MM.1S (cell line): ENCODE measurements around the gene TMEM80.

ENCODE experiments used
- DNase-seq: peaks from one replicate; pipeline ENCODE4 v3.0.0-alpha.2; 2015
- H2AFZ ChIP-seq: fragments of 300-600 bp; sonication (generic); 2 replicates; pipeline ENCODE4 v1.6.0; 2016; ENCODE audit warnings: antibody characterized with exemption, low read length
- H3F3A ChIP-seq: fragments of 300-600 bp; sonication (generic); 2 replicates; pipeline ENCODE4 v1.6.1; 2016; ENCODE audit warnings: mild to moderate bottlenecking, antibody characterized with exemption, low read length, moderate library complexity, mixed read lengths; ENCODE audit not compliant: insufficient read depth
- H3K27ac ChIP-seq: fragments of 300-600 bp; sonication (generic); 2 replicates; pipeline ENCODE4 v1.5.1; 2016; ENCODE audit warnings: mild to moderate bottlenecking, low read length
- H3K27me3 ChIP-seq: fragments of 300-600 bp; sonication (generic); replicated peaks from 2 replicates; pipeline ENCODE4 v1.6.0; 2016; ENCODE audit warnings: low read length; ENCODE audit not compliant: insufficient read depth
- H3K36me3 ChIP-seq: fragments of 300-600 bp; sonication (generic); replicated peaks from 2 replicates; pipeline ENCODE4 v1.6.1; 2016; ENCODE audit warnings: mild to moderate bottlenecking, low read length, mixed read lengths; ENCODE audit not compliant: insufficient read depth
- H3K4me1 ChIP-seq: fragments of 300-600 bp; sonication (generic); 2 replicates; pipeline ENCODE4 v1.6.1; 2016; ENCODE audit warnings: low read length, mixed read lengths
- H3K4me2 ChIP-seq: fragments of 300-600 bp; sonication (generic); 2 replicates; pipeline ENCODE4 v1.6.0; 2016; ENCODE audit warnings: low read depth, low read length
- H3K4me3 ChIP-seq: fragments of 300-600 bp; sonication (generic); 2 replicates; pipeline ENCODE4 v1.5.1; 2016; ENCODE audit warnings: low read length, mixed read lengths
- H3K79me2 ChIP-seq: fragments of 300-600 bp; sonication (generic); 2 replicates; pipeline ENCODE4 v1.6.1; 2016; ENCODE audit warnings: mixed run types, low read length, mixed read lengths
- H3K9ac ChIP-seq: fragments of 300-600 bp; sonication (generic); 2 replicates; pipeline ENCODE4 v1.6.1; 2016; ENCODE audit warnings: low read length, mixed read lengths
- H3K9me2 ChIP-seq: fragments of 300-600 bp; sonication (generic); replicated peaks from 2 replicates; pipeline ENCODE4 v1.6.1; 2016; ENCODE audit warnings: mild to moderate bottlenecking, low read length, mixed read lengths; ENCODE audit not compliant: insufficient read depth
- H3K9me3 ChIP-seq: fragments of 300-600 bp; sonication (generic); replicated peaks from 2 replicates; pipeline ENCODE4 v1.6.1; 2016; ENCODE audit warnings: mild to moderate bottlenecking, low read length, mixed read lengths; ENCODE audit not compliant: insufficient read depth
- H4K20me1 ChIP-seq: fragments of 300-600 bp; sonication (generic); 2 replicates; pipeline ENCODE4 v1.6.1; 2016; ENCODE audit warnings: mild to moderate bottlenecking, low read length, moderate library complexity, mixed read lengths; ENCODE audit not compliant: insufficient read depth
- EZH2 ChIP-seq: fragments of 300-600 bp; sonication (generic); optimal IDR thresholded peaks from 2 replicates; pipeline ENCODE3; 2017; ENCODE audit warnings: low read depth, mild to moderate bottlenecking, antibody characterized with exemption, low read length, mixed read lengths
- EZH2phosphoT487 ChIP-seq: fragments of 300-600 bp; sonication (generic); IDR thresholded peaks from 2 replicates; pipeline ENCODE4 v1.6.1; 2018; ENCODE audit warnings: antibody characterized with exemption, low read length
- TF ChIP-seq, protein P1 (sequence below): fragments of 300-600 bp; sonication (generic); IDR thresholded peaks from 2 replicates; pipeline ENCODE4 v1.5.1; 2016; ENCODE audit warnings: antibody characterized with exemption, low read length, mixed read lengths

TMEM80 gene

DNA sequence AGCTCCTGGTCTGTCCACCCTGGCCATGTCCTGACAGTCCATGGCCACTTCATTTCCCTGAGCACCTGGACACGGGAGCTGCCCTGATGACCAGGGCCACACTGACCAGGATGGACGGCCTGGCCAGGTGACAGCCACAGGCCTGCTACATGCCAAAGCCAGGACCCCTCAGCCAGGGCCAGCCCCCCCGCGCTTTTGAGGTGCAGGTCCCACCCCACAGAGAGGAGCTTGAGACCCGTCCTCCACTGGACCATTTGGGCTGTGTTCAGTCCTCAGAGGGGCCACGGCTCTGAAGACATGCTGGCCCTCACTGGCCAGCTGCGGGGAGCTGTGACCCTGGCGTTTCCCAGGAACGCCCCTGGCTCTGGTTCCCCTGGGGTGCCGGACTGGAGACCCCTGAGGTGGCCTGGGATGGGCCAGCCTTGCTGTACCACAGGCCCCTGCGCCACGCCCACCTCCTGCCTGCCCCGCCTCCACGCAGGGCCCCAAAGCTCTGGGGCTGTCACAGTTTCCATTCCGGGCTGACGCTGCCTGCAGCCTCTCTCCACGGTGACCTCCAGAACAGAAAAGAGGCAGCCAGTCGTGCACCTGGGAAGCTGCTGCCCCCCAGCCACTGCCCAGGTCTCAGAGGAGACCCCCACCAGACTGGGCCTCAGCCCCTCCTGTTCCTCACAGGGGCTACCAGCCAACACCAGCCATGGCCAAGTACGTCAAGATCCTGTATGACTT, 28.6 kb downstream of the TMEM80 start:
- no peaks in the 10 kb centered on the region for H3K9me2 ChIP-seq
- H3K4me2 ChIP-seq = peak overlapping the region; percentile 24; the same call in 1 of the 2 replicates
- TF ChIP-seq, protein P1, sequence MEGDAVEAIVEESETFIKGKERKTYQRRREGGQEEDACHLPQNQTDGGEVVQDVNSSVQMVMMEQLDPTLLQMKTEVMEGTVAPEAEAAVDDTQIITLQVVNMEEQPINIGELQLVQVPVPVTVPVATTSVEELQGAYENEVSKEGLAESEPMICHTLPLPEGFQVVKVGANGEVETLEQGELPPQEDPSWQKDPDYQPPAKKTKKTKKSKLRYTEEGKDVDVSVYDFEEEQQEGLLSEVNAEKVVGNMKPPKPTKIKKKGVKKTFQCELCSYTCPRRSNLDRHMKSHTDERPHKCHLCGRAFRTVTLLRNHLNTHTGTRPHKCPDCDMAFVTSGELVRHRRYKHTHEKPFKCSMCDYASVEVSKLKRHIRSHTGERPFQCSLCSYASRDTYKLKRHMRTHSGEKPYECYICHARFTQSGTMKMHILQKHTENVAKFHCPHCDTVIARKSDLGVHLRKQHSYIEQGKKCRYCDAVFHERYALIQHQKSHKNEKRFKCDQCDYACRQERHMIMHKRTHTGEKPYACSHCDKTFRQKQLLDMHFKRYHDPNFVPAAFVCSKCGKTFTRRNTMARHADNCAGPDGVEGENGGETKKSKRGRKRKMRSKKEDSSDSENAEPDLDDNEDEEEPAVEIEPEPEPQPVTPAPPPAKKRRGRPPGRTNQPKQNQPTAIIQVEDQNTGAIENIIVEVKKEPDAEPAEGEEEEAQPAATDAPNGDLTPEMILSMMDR = no peak
- TF ChIP-seq EZH2 (no peak), EZH2phosphoT487 (no peak)
- 0 out of 2 replicates have a peak, but pooled peaks cover 18% of the 10 kb centered on the region for H3K27me3 ChIP-seq
- no peak overlapping the region for H3K4me3 ChIP-seq
- H3K4me1 ChIP-seq = peaks cover 20% of the 10 kb centered on the region
- no peaks in the 10 kb centered on the region for H4K20me1 ChIP-seq
- H3K9me3 ChIP-seq = no peaks in the 10 kb centered on the region
- no peak overlapping the region for H3K9ac ChIP-seq
- H3K36me3 ChIP-seq = no peaks in the 10 kb centered on the region
- no peak overlapping the region for H2AFZ ChIP-seq
- H3F3A ChIP-seq = peaks cover 13% of the 10 kb centered on the region; the same call in 1 of the 2 replicates
- no peaks in the 10 kb centered on the region for H3K79me2 ChIP-seq
- no peak for DNase-seq
- H3K27ac ChIP-seq = no peak overlapping the region

DNA sequence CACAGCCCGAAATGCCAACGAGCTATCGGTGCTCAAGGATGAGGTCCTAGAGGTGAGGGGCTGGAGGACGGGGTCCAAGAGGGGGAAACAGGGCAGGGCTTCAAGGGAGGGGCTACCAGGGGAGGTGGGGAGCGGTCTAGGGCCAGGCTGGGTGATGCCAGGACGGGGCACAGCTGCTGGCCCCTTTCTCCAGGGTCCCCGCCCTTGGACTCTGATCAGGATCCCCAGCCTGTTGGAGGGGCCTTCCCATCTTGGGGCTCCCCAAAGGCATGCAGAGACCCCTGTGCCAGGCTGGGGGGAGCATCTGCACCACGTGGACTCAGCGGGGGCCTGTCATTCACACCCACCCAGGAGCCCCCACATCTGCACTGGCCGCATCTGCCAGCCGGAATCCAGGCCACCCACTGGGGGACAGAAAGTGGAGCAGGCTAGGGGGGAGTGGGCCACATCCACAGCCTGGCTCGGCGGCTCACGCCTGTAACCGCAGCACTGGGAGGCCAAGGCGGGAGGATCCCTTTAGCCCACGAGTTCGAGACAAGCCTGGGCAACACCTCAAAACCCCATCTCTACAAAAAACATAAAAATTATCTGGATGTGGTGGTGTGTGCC, 29.3 kb downstream of the TMEM80 start:
- H3K4me1 ChIP-seq = peaks cover 20% of the 10 kb centered on the region
- H3K9me3 ChIP-seq = no peaks in the 10 kb centered on the region
- H3K27me3 ChIP-seq = 0 out of 2 replicates have a peak, but pooled peaks cover 12% of the 10 kb centered on the region
- H3K9me2 ChIP-seq = no peaks in the 10 kb centered on the region
- 0 out of 2 replicates have a peak overlapping the region, but pooled peaks have one; percentile 55 for H2AFZ ChIP-seq
- no peak overlapping the region for H3K9ac ChIP-seq
- no peak overlapping the region for H3K4me3 ChIP-seq
- H3F3A ChIP-seq = peaks cover 16% of the 10 kb centered on the region; the same call in 1 of the 2 replicates
- H3K27ac ChIP-seq = no peak overlapping the region
- no peak for DNase-seq
- TF ChIP-seq, protein P1 = no peak
- H4K20me1 ChIP-seq = no peaks in the 10 kb centered on the region
- H3K79me2 ChIP-seq = no peaks in the 10 kb centered on the region
- peak overlapping the region; percentile 24; the same call in 1 of the 2 replicates for H3K4me2 ChIP-seq
- H3K36me3 ChIP-seq = no peaks in the 10 kb centered on the region

DNA sequence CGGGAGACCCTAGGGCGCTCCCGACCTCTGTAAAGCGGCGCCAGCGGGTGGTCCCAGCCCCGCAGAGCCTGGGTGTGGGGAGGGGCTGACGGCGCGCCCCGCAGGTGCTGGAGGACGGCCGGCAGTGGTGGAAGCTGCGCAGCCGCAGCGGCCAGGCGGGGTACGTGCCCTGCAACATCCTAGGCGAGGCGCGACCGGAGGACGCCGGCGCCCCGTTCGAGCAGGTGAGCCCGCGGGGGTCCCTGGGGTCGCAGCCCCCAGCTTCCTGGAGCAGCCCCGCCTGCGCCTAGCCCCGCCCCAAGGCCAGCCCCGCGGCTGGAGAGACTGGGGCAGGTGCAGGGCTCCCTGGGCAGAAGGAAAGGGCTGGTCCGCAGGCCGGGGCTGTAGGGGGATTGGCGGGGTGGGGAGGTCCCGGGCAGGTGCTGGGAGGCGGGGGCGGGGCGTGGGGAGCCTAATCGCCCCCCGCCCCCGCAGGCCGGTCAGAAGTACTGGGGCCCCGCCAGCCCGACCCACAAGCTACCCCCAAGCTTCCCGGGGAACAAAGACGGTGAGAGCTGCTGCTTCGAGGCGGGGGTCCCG, 30.1 kb downstream of the TMEM80 start:
- Histone ChIP-seq H3K9me2 (no peaks in the 10 kb centered on the region), H2AFZ (peak overlapping the region; percentile 55)

More for the DNA sequence above, 30.1 kb downstream of the TMEM80 start:
- 0 out of 2 replicates have a peak, but pooled peaks cover 6% of the 10 kb centered on the region for H3K27me3 ChIP-seq
- H3K36me3 ChIP-seq = no peaks in the 10 kb centered on the region
- H3K9me3 ChIP-seq = no peaks in the 10 kb centered on the region
- H3K27ac ChIP-seq = no peak overlapping the region; the same call in 1 of the 2 replicates
- H3K4me1 ChIP-seq = peaks cover 20% of the 10 kb centered on the region
- H4K20me1 ChIP-seq = no peaks in the 10 kb centered on the region
- H3K9ac ChIP-seq = peak overlapping the region; percentile 34; the same call in 1 of the 2 replicates
- peaks cover 16% of the 10 kb centered on the region; the same call in 1 of the 2 replicates for H3F3A ChIP-seq
- H3K4me2 ChIP-seq = peak overlapping the region; percentile 60
- H3K4me3 ChIP-seq = peak overlapping the region; percentile 48
- H3K79me2 ChIP-seq = no peaks in the 10 kb centered on the region
- peak; percentile 28 for DNase-seq
- no peak for TF ChIP-seq EZH2phosphoT487
- TF ChIP-seq, protein P1 = no peak
- no peak for TF ChIP-seq EZH2
